SK-N-MC (cell line): Measurements from ENCODE around the gene CCNF.
"Not testable (repeated sequence)": the region's sequence is repeated elsewhere in the genome, so short reads cannot be mapped to it uniquely, and the experiment has no call there.

ENCODE experiments used
- DNase-seq: peaks from one replicate; pipeline ENCODE4 v3.0.0-alpha.2; 2011; ENCODE audit warnings: low read depth, low spot score
- H3K27ac ChIP-seq: fragments of 200-600 bp; sonication (generic); 2 replicates; pipeline ENCODE4 v1.5.1; 2016; ENCODE audit warnings: mixed run types
- H3K36me3 ChIP-seq: fragments of 200-600 bp; sonication (generic); 2 replicates; pipeline ENCODE4 v1.6.1; 2017; ENCODE audit warnings: antibody characterized with exemption, low read length, mixed read lengths; ENCODE audit not compliant: insufficient read depth
- H3K4me3 ChIP-seq: fragments of 200-600 bp; sonication (generic); 2 replicates; pipeline ENCODE4 v1.5.1; 2016
- H3K9ac ChIP-seq: fragments of 200-600 bp; sonication (generic); 2 replicates; pipeline ENCODE4 v1.8.0; 2017; ENCODE audit warnings: mixed run types, mixed read lengths; ENCODE audit not compliant: insufficient read length
- H3K9me3 ChIP-seq: fragments of 200-600 bp; sonication (generic); 2 replicates; pipeline ENCODE4 v1.6.1; 2017; ENCODE audit warnings: low read depth, mild to moderate bottlenecking, antibody characterized with exemption, low read length, moderate library complexity, mixed read lengths
- EZH2 ChIP-seq: fragments of 200-600 bp; sonication (generic); IDR thresholded peaks from one replicate; pipeline ENCODE4 v1.6.1; 2017; ENCODE audit warnings: antibody characterized with exemption
- FOXP2 ChIP-seq: optimal IDR thresholded peaks from 2 replicates; pipeline ENCODE3; 2011; ENCODE audit warnings: mild to moderate bottlenecking, moderate library complexity; ENCODE audit not compliant: insufficient read depth; ENCODE audit errors: extremely low read length, control extremely low read depth
- POLR2AphosphoS5 ChIP-seq: IDR thresholded peaks from 2 replicates; pipeline ENCODE4 v1.6.1; 2012; ENCODE audit warnings: mild to moderate bottlenecking, low read depth, low read length, borderline replicate concordance

Gene CCNF

GRCh38 chr16:2432801-2433505 is 3.7 kb downstream of the CCNF start:
- Histone ChIP-seq H3K9me3 (no peaks in the 10 kb centered on the region), H3K9ac (no peak overlapping the region), H3K36me3 (peaks cover 68% of the 10 kb centered on the region), H3K4me3 (no peak overlapping the region), H3K27ac (no peak overlapping the region)
- no peak for DNase-seq
- TF ChIP-seq FOXP2 (no peak), POLR2AphosphoS5 (no peak)

- H3K36me3 ChIP-seq, result peaks cover 91% of the 10 kb centered on the region
- H3K27ac ChIP-seq, H3K9ac ChIP-seq, DNase-seq, H3K4me3 ChIP-seq, H3K9me3 ChIP-seq: not testable (repeated sequence)
Observed at GRCh38 chr16:2435236-2435635, 6.0 kb downstream of the CCNF start.

GRCh38 chr16:2436110-2436509 is 6.9 kb downstream of the CCNF start:
- Histone ChIP-seq H3K36me3 (peaks cover 88% of the 10 kb centered on the region), H3K9me3 (no peaks in the 10 kb centered on the region), H3K9ac (no peak overlapping the region), H3K27ac (no peak overlapping the region), H3K4me3 (no peak overlapping the region)
- no peak for DNase-seq
- TF ChIP-seq POLR2AphosphoS5, result no peak
- no peak for TF ChIP-seq FOXP2

- H3K27ac ChIP-seq, result no peak overlapping the region
- H3K36me3 ChIP-seq, result peaks cover 77% of the 10 kb centered on the region
- no peak for DNase-seq
- no peak overlapping the region for H3K9ac ChIP-seq
- H3K9me3 ChIP-seq, result no peaks in the 10 kb centered on the region
- TF ChIP-seq POLR2AphosphoS5 (no peak), EZH2 (no peak), FOXP2 (no peak)
- no peak overlapping the region for H3K4me3 ChIP-seq
Observed at GRCh38 chr16:2437032-2437790, 8.0 kb downstream of the CCNF start.

GRCh38 chr16:2438121-2438520 is 8.9 kb downstream of the CCNF start:
- Histone ChIP-seq H3K27ac (no peak overlapping the region), H3K36me3 (peaks cover 69% of the 10 kb centered on the region), H3K4me3 (no peak overlapping the region), H3K9me3 (no peaks in the 10 kb centered on the region), H3K9ac (no peak overlapping the region)
- TF ChIP-seq EZH2 (no peak), POLR2AphosphoS5 (no peak), FOXP2 (no peak)
- DNase-seq, result no peak

- no peak for DNase-seq
- Histone ChIP-seq H3K9me3 (no peaks in the 10 kb centered on the region), H3K27ac (no peak overlapping the region), H3K9ac (no peak overlapping the region), H3K4me3 (no peak overlapping the region), H3K36me3 (peaks cover 67% of the 10 kb centered on the region)
- TF ChIP-seq POLR2AphosphoS5 (no peak), EZH2 (no peak), FOXP2 (no peak)
Observed at GRCh38 chr16:2439598-2439997, 10.4 kb downstream of the CCNF start.

GRCh38 chr16:2441143-2441804 is 12.0 kb downstream of the CCNF start:
- H3K4me3 ChIP-seq, H3K27ac ChIP-seq, H3K9me3 ChIP-seq, H3K9ac ChIP-seq, DNase-seq: not testable (repeated sequence)
- H3K36me3 ChIP-seq, result peaks cover 71% of the 10 kb centered on the region

- no peak overlapping the region for H3K9ac ChIP-seq
- DNase-seq, result no peak
Observed at GRCh38 chr16:2443555-2443954, 14.3 kb downstream of the CCNF start.

More at GRCh38 chr16:2443555-2443954, 14.3 kb downstream of the CCNF start:
- TF ChIP-seq POLR2AphosphoS5 (no peak), FOXP2 (no peak), EZH2 (no peak)
- Histone ChIP-seq H3K27ac (no peak overlapping the region), H3K9me3 (no peaks in the 10 kb centered on the region), H3K36me3 (peaks cover 69% of the 10 kb centered on the region), H3K4me3 (no peak overlapping the region)
